Measurements from ENCODE around the gene SLC66A3.

The SLC66A3 gene

GRCh38 chr2:11123001-11123809 lies 32.1 kb upstream of the SLC66A3 start:
- H3K27me3 ChIP-seq (ENCODE audit: low read depth, low read length), result no peaks in the 10 kb centered on the region
- no peak overlapping the region for H2AFZ ChIP-seq (ENCODE audit: low read depth, low read length)
- H3K27ac ChIP-seq (ENCODE audit: low read length), result peak overlapping the region; percentile 96
- H3K36me3 ChIP-seq (replicated peaks; ENCODE audit: low read depth, low read length), result peaks cover 12% of the 10 kb centered on the region
- H3K4me1 ChIP-seq (ENCODE audit: low read length), result peaks cover 68% of the 10 kb centered on the region
- peak overlapping the region; percentile 76; the same call in 1 of the 2 replicates for H3K9ac ChIP-seq (ENCODE audit: low read length)
- peak overlapping the region; percentile 96 for H3K4me2 ChIP-seq (ENCODE audit: low read length)
- H3K79me2 ChIP-seq (ENCODE audit: low read length), result peaks cover 10% of the 10 kb centered on the region; the same call in 1 of the 2 replicates
- H3K4me3 ChIP-seq (ENCODE audit: low read length), result no peak overlapping the region
- no peaks in the 10 kb centered on the region for H4K20me1 ChIP-seq (ENCODE audit: insufficient read depth, low read length)
- peaks cover 6% of the 10 kb centered on the region; the same call in 1 of the 2 replicates for H3K9me3 ChIP-seq (ENCODE audit: insufficient read depth, low read length)
- no peak for TF ChIP-seq CTCF (IDR thresholded peaks at IDR 0.05; ENCODE audit: low read depth, low read length)
- TF ChIP-seq EZH2phosphoT487 (IDR thresholded peaks at IDR 0.05; ENCODE audit: low read depth), result no peak

GRCh38 chr2:11123856-11124759 lies 31.2 kb upstream of the SLC66A3 start:
- Histone ChIP-seq H3K79me2 (ENCODE audit: low read length) (peaks cover 5% of the 10 kb centered on the region; the same call in 1 of the 2 replicates), H3K4me1 (ENCODE audit: low read length) (peaks cover 59% of the 10 kb centered on the region), H3K27ac (ENCODE audit: low read length) (peak overlapping the region; percentile 96; the same call in 1 of the 2 replicates), H3K4me3 (ENCODE audit: low read length) (peak overlapping the region; percentile 61), H3K36me3 (replicated peaks; ENCODE audit: low read depth, low read length) (peaks cover 5% of the 10 kb centered on the region), H4K20me1 (ENCODE audit: insufficient read depth, low read length) (no peaks in the 10 kb centered on the region), H3K27me3 (ENCODE audit: low read depth, low read length) (no peaks in the 10 kb centered on the region), H3K9me3 (ENCODE audit: insufficient read depth, low read length) (0 out of 2 replicates have a peak, but pooled peaks cover 3% of the 10 kb centered on the region), H3K9ac (ENCODE audit: low read length) (peak overlapping the region; percentile 76; the same call in 1 of the 2 replicates), H2AFZ (ENCODE audit: low read depth, low read length) (peak overlapping the region; percentile 55; the same call in 1 of the 2 replicates), H3K4me2 (ENCODE audit: low read length) (peak overlapping the region; percentile 76)
- TF ChIP-seq CTCF (IDR thresholded peaks at IDR 0.05; ENCODE audit: low read depth, low read length) (peak; percentile 92), EZH2phosphoT487 (IDR thresholded peaks at IDR 0.05; ENCODE audit: low read depth) (no peak)

GRCh38 chr2:11124760-11125068 lies 30.6 kb upstream of the SLC66A3 start:
- peak overlapping the region; percentile 55; the same call in 1 of the 2 replicates for H2AFZ ChIP-seq (ENCODE audit: low read depth, low read length)
- no peaks in the 10 kb centered on the region for H3K36me3 ChIP-seq (replicated peaks; ENCODE audit: low read depth, low read length)
- H3K27ac ChIP-seq (ENCODE audit: low read length), result no peak overlapping the region
- H3K4me1 ChIP-seq (ENCODE audit: low read length), result peaks cover 52% of the 10 kb centered on the region
- H4K20me1 ChIP-seq (ENCODE audit: insufficient read depth, low read length), result no peaks in the 10 kb centered on the region
- H3K9ac ChIP-seq (ENCODE audit: low read length), result peak overlapping the region; percentile 11; the same call in 1 of the 2 replicates
- no peak for TF ChIP-seq EZH2phosphoT487 (IDR thresholded peaks at IDR 0.05; ENCODE audit: low read depth)
- TF ChIP-seq CTCF (IDR thresholded peaks at IDR 0.05; ENCODE audit: low read depth, low read length), result no peak
- no peaks in the 10 kb centered on the region for H3K27me3 ChIP-seq (ENCODE audit: low read depth, low read length)
- H3K4me2 ChIP-seq (ENCODE audit: low read length), result peak overlapping the region; percentile 76
- H3K79me2 ChIP-seq (ENCODE audit: low read length), result no peaks in the 10 kb centered on the region
- H3K9me3 ChIP-seq (ENCODE audit: insufficient read depth, low read length), result no peaks in the 10 kb centered on the region
- H3K4me3 ChIP-seq (ENCODE audit: low read length), result peak overlapping the region; percentile 14; the same call in 1 of the 2 replicates

DNA sequence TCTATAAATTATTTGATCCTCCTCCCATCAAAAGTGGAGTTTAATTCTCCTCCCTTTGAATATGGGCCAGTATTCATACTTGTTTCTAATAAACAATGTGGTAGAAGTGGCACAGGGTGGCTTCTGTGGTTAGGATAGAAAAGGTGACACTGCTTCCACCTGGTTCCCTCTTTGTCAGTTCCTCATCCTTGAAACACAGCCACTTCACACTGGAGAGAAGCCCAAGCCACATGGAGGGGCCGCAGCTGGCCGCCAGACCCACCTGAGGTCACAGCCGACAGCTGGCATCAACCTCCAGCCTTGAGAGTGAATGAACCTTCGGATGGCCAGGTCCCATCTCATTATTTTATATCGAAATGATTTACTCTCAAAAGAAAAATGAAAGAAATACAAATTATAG lies 27.5 kb upstream of the SLC66A3 start:
- Histone ChIP-seq H3K27ac (ENCODE audit: low read length) (no peak overlapping the region), H3K36me3 (replicated peaks; ENCODE audit: low read depth, low read length) (no peaks in the 10 kb centered on the region), H3K27me3 (ENCODE audit: low read depth, low read length) (no peaks in the 10 kb centered on the region), H3K9me3 (ENCODE audit: insufficient read depth, low read length) (no peaks in the 10 kb centered on the region), H3K9ac (ENCODE audit: low read length) (no peak overlapping the region), H3K79me2 (ENCODE audit: low read length) (no peaks in the 10 kb centered on the region), H3K4me3 (ENCODE audit: low read length) (no peak overlapping the region), H4K20me1 (ENCODE audit: insufficient read depth, low read length) (no peaks in the 10 kb centered on the region), H2AFZ (ENCODE audit: low read depth, low read length) (no peak overlapping the region), H3K4me2 (ENCODE audit: low read length) (no peak overlapping the region), H3K4me1 (ENCODE audit: low read length) (peaks cover 42% of the 10 kb centered on the region)
- TF ChIP-seq EZH2phosphoT487 (IDR thresholded peaks at IDR 0.05; ENCODE audit: low read depth) (no peak), CTCF (IDR thresholded peaks at IDR 0.05; ENCODE audit: low read depth, low read length) (no peak)

All from OCI-LY3 (cell line).